ENCODE results near the gene ALDOC. TPM values are rescaled to one million over a fixed set of nuclear protein-coding genes. Genes with fewer than 3 reads are reported as not detected.

Gene ALDOC
- total and polyA plus RNA-seq, 2 experiments from 2014 or later: 33.5 to 157 TPM

DNA sequence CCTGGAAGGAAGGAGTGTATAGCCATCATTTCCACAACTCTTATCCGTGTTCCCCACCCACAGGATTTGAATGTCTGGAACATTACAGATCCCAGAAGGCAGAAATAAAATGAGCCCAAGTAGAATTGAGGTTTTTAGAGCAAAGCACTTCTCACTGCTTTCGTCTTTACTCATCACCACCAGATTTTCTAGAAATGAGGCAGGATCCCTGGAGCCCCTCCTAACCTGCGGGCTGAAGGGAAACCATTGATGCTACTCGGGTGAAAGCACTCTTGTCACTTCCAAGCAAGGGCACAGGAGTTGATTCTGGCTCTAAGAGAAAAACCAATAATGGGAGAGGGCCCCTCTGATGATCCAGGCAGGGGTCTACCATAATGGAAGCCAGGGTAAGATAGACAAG, 2.8 kb upstream of the ALDOC start (continued):
- TF ChIP-seq ZNF462 (CRISPR knock-in tag; IDR thresholded peaks at IDR 0.05) (no peak), POLR2AphosphoS5 (IDR thresholded peaks at IDR 0.05; ENCODE audit: low read depth) (no peak), JUNB (IDR thresholded peaks at IDR 0.05; ENCODE audit: unreplicated experiment) (no peak), NANOG (IDR thresholded peaks at IDR 0.05; ENCODE audit: borderline replicate concordance) (no peak), REST (IDR thresholded peaks at IDR 0.05; ENCODE audit: unreplicated experiment) (no peak), STAT1 (IDR thresholded peaks at IDR 0.05; ENCODE audit: unreplicated experiment) (no peak)
